ENCODE data around the gene KDELR1. TPM values are rescaled to one million over a fixed set of nuclear protein-coding genes. Genes with fewer than 3 reads are reported as not detected.

Gene KDELR1
- total RNA-seq, 1 donor from 2014 or later: 251 TPM

- no peaks in the 10 kb centered on the region for H3K9me3 Mint-ChIP-seq (ENCODE audit: low read depth)
- no peaks in the 10 kb centered on the region for H3K36me3 Mint-ChIP-seq (ENCODE audit: low read depth)
- H3K4me3 Mint-ChIP-seq (ENCODE audit: unreplicated experiment): no peak overlapping the region
- no peak for DNase-seq (ENCODE audit: low spot score)
- H3K27ac Mint-ChIP-seq (ENCODE audit: unreplicated experiment): no peak overlapping the region
- H3K27me3 Mint-ChIP-seq (ENCODE audit: low read depth): no peaks in the 10 kb centered on the region
- H3K4me1 Mint-ChIP-seq (ENCODE audit: low read depth): peaks cover 22% of the 10 kb centered on the region
- no peak for TF ChIP-seq CTCF (IDR thresholded peaks at IDR 0.05)
These were observed 24.0 kb upstream of the KDELR1 start for GRCh38 chr19:48415395-48415794.

GRCh38 chr19:48413879-48414587 lies 22.7 kb upstream of the KDELR1 start:
- H3K27me3 Mint-ChIP-seq (ENCODE audit: low read depth): no peaks in the 10 kb centered on the region
- H3K9me3 Mint-ChIP-seq (ENCODE audit: low read depth): no peaks in the 10 kb centered on the region
- H3K27ac Mint-ChIP-seq (ENCODE audit: unreplicated experiment): no peak overlapping the region
- peaks cover 20% of the 10 kb centered on the region for H3K4me1 Mint-ChIP-seq (ENCODE audit: low read depth)
- no peak for DNase-seq (ENCODE audit: low spot score)
- no peak for TF ChIP-seq CTCF (IDR thresholded peaks at IDR 0.05)
- no peaks in the 10 kb centered on the region for H3K36me3 Mint-ChIP-seq (ENCODE audit: low read depth)
- no peak overlapping the region for H3K4me3 Mint-ChIP-seq (ENCODE audit: unreplicated experiment)

GRCh38 chr19:48405850-48406249 lies 14.5 kb upstream of the KDELR1 start:
- TF ChIP-seq CTCF (IDR thresholded peaks at IDR 0.05): no peak
- peaks cover 4% of the 10 kb centered on the region for H3K4me1 Mint-ChIP-seq (ENCODE audit: low read depth)
- H3K27ac Mint-ChIP-seq (ENCODE audit: unreplicated experiment): no peak overlapping the region
- no peaks in the 10 kb centered on the region for H3K27me3 Mint-ChIP-seq (ENCODE audit: low read depth)
- H3K36me3 Mint-ChIP-seq (ENCODE audit: low read depth): peaks cover 4% of the 10 kb centered on the region
- DNase-seq (ENCODE audit: low spot score): no peak
- H3K9me3 Mint-ChIP-seq (ENCODE audit: low read depth): peaks cover 2% of the 10 kb centered on the region
- no peak overlapping the region for H3K4me3 Mint-ChIP-seq (ENCODE audit: unreplicated experiment)

GRCh38 chr19:48405010-48405659 lies 13.8 kb upstream of the KDELR1 start:
- TF ChIP-seq CTCF (IDR thresholded peaks at IDR 0.05): no peak
- Mint-ChIP-seq H3K27me3 (ENCODE audit: low read depth) (no peaks in the 10 kb centered on the region), H3K4me3 (ENCODE audit: unreplicated experiment) (no peak overlapping the region), H3K36me3 (ENCODE audit: low read depth) (peaks cover 4% of the 10 kb centered on the region), H3K4me1 (ENCODE audit: low read depth) (peaks cover 7% of the 10 kb centered on the region), H3K9me3 (ENCODE audit: low read depth) (peaks cover 2% of the 10 kb centered on the region), H3K27ac (ENCODE audit: unreplicated experiment) (no peak overlapping the region)
- no peak for DNase-seq (ENCODE audit: low spot score)

GRCh38 chr19:48403606-48404005 lies 12.3 kb upstream of the KDELR1 start:
- Mint-ChIP-seq H3K4me1 (ENCODE audit: low read depth) (peaks cover 11% of the 10 kb centered on the region), H3K36me3 (ENCODE audit: low read depth) (peaks cover 2% of the 10 kb centered on the region), H3K4me3 (ENCODE audit: unreplicated experiment) (no peak overlapping the region), H3K9me3 (ENCODE audit: low read depth) (peaks cover 2% of the 10 kb centered on the region), H3K27me3 (ENCODE audit: low read depth) (no peaks in the 10 kb centered on the region), H3K27ac (ENCODE audit: unreplicated experiment) (no peak overlapping the region)
- TF ChIP-seq CTCF (IDR thresholded peaks at IDR 0.05): no peak
- DNase-seq (ENCODE audit: low spot score): no peak
